ENCODE measurements around the gene CRISPLD2.
"Not testable (repeated sequence)": the region's sequence is repeated elsewhere in the genome, so short reads cannot be mapped to it uniquely, and the experiment has no call there.

The CRISPLD2 gene

GRCh38 chr16:84841787-84842300 is 22.1 kb downstream of the CRISPLD2 start:
- no peak for DNase-seq

GRCh38 chr16:84842516-84843148 is 22.8 kb downstream of the CRISPLD2 start:
- DNase-seq: no peak

GRCh38 chr16:84843149-84844048 is 23.6 kb downstream of the CRISPLD2 start:
- DNase-seq: no peak

DNA sequence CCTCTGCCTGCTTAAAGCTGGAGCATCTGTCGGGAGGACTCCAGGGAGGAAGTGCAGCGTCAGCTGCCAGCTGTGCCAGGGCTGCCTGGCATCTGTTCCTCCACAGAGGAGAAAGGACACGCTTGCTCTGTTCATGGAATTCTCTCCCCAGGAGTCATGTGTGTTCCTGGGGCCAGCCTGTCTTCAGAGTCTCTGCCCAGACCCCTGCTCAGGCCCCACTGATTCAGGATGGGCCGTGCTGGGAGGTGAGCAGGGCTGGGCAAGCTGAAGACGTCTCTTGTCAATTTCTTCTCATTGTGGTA is 24.2 kb downstream of the CRISPLD2 start:
- DNase-seq: no peak

GRCh38 chr16:84844559-84845495 is 25.0 kb downstream of the CRISPLD2 start:
- DNase-seq: no peak

- DNase-seq: no peak
Observed at GRCh38 chr16:84845496-84846002, 25.8 kb downstream of the CRISPLD2 start.

DNA sequence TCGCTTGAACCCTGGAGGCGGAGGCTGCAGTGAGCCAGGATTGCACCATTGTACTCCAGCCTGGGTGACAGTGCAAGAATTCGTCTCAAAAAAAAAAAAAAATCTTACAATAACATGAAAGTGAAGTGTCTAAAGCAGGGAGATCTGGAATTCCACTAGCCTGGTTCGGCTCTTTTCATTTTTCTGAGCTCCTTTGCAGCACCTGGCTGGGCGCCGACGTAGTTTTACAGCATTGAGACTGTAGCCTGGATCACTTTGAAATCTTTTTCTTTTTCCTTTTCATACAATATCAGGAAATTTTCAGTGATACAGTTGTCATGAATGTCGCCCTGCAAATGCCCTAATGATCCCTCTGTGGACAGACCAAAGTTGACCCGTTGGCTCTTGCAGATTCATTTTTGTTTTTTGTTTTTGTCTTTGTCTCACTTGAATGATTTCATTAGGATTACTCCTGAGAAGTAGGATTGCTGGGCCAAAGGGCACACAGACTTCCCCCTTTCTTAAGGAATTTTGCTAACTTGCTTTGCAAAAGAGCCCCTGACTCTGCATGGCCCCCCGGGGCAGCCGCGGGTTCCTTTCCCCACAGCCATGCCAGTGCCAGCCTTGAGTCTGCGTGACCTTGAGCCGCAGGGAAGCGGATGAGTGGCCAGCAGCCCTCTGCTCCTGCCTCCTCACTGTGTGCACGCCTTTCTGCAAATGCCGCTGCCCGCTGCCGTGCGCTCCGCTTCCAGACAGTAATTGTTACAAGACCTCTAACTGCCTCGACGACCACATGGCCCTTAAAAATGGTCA is 28.0 kb downstream of the CRISPLD2 start:
- no peak for DNase-seq

DNA sequence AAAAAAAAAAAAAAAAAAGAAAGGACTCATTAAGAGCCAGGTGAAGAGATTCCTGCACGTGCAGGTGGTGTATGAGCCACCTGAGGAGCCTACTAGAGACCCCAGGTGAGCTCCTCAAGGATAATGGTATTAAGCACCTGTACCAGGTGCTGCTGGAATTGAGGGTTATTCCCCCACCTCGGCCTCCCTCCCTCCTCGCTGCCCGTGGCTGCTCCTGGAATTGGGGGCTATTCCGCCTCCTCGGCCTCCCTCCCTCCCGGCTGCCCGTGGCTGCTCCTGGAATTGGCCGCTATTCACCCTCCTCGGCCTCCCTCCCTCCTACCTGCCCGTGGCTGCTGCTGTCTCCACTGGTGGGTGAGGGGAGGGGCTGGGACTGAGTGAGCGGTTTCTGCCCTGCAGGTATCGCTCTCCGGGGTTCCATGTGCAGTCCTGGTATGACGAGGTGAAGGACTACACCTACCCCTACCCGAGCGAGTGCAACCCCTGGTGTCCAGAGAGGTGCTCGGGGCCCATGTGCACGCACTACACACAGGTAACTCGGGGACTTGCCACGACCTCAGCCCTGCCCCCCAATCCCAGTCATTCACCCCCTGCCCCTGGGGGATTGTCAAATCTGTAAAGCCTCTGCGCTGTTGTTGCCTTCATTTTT is 29.3 kb downstream of the CRISPLD2 start:
- no peak for DNase-seq

- no peak for DNase-seq
Observed at GRCh38 chr16:84849751-84850150, 30.0 kb downstream of the CRISPLD2 start.

GRCh38 chr16:84850714-84851113 is 30.9 kb downstream of the CRISPLD2 start:
- no peak for DNase-seq

DNA sequence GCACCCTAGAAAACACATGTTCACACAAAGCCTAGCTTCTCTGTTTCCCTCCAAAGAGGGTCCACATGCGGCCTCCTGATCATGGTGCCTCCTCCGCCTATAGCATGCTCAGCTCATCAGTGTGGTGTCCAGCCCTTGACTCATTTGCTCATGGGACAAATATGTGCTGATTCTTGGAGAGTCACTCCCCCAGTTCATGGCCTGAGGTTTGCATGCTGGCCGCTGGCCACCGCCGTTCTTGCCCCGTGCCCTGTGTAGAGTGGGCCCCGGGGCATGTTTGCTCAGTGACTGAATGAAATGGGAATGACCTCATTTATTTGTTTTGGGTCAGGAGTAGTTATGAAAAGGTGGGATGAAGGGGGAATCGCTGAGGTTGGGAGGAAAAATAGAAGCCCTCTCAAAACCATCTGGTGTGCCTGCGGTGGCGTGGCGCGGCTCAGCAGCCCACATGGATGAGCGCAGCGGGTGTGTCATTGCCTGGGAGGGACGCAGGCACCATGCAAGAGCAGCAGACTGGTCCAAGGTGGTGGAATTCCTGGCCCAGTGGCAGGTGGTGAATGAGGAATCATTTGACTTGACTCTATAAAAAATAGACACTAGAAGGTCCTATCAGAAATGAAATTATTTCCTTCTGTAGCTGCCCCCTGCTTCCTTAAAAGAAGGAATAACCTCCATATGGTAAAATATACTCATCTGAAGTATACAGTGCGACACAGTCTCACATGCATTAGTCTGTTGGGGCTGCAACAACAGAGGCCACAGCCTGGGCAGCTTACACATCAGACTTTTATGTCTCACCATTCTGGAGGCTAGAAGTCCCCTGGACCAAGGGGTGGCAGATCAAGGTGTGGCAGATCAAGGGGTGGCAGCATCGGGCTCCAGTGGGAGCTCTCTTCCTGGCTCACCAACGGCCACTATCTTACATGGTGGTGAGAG is 31.7 kb downstream of the CRISPLD2 start:
- DNase-seq: no peak

GRCh38 chr16:84853534-84853933 is 33.7 kb downstream of the CRISPLD2 start:
- no peak for DNase-seq

GRCh38 chr16:84854759-84855158 is 35.0 kb downstream of the CRISPLD2 start:
- no peak for DNase-seq

- DNase-seq: not testable (repeated sequence)
Observed at GRCh38 chr16:84855435-84856202, 35.8 kb downstream of the CRISPLD2 start.

GRCh38 chr16:84856203-84856581 is 36.4 kb downstream of the CRISPLD2 start:
- DNase-seq: not testable (repeated sequence)

GRCh38 chr16:84856811-84857210 is 37.0 kb downstream of the CRISPLD2 start:
- not testable (repeated sequence) for DNase-seq

DNA sequence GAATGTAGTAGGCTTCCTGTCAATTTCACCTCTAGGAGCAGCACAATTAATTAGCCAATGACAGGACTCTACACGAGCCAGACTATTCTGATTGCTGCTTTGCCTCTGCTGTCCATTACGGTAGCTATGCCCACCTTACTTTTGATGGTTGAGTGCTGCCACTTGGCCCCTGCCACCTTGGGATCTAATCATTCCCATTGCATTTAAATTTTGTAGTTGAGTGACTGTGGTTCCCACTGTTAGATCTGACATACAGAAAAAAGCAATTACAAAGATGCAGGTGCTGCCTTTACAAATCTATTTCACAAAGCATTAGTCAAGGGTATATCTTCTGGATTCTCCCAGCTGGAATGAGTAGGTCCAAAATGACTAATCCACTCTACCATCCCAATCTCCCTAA is 39.9 kb downstream of the CRISPLD2 start:
- DNase-seq: no peak

DNA sequence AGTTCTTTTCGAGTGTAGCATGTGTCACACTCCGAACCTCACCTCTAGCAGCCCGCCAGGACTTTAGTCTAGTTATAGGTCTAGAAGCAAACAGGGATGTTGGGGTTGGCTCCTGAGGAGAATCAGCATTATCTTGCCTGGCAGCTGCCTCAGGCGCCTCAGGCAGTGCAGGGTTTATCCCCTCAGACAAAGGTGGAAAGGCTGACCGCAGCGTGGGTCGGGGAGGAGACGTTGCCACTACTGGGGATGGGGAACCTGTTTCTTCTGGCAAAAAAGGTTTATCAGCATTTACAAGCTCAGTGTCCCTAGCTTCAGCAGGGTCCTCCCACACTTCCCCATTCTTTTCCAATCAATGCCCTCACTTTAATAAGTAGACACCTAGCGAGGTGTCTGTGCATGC is 40.6 kb downstream of the CRISPLD2 start:
- DNase-seq: no peak

DNA sequence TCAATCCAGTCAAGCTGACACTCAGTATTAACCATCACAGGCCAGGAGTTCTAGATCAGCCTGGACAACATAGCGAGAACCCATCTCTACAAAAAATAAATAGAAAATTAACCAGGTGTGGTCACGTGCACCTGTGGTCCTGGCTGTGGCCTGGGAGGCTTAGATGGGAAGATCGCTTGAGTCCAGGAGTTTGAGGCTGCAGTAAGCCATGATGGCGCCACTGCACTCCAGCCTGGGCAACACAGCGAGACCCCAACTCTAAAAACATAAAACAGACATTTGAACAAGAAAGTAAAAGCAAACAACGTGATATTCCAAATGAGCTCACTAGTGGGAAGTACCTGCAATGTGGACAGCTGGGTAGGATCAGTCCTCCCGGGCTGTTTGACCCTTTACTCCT is 41.9 kb downstream of the CRISPLD2 start:
- no peak for DNase-seq
